Right hindlimb (tissue), 1 donor: ENCODE measurements around the gene PRKN.
"Not testable (repeated sequence)": the region's sequence is repeated elsewhere in the genome, so short reads cannot be mapped to it uniquely, and the experiment has no call there.

ENCODE experiments used
- DNase-seq: peaks from one replicate; pipeline ENCODE4 v3.0.0-alpha.2; 2018

PRKN gene

DNA sequence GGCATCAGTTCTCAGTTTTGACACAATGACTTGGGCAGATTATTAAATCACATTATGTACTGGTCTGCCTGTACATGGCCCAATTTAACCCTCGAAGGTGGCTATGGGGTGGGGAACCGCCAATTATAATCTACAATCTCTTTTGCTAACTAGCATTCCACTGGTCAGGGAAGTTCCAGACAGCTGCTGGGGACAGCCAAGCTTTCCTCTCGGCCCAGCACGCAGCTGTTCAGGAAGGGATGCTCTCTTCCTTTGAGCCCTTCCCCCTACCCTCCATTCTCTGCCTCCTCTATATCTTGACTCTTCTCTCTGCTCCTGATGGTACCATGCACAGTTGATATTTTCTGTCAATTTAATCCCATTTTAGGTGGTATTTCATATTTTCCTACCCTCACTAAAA, 1220.2 kb downstream of the PRKN start:
- DNase-seq: peak; percentile 32

DNA sequence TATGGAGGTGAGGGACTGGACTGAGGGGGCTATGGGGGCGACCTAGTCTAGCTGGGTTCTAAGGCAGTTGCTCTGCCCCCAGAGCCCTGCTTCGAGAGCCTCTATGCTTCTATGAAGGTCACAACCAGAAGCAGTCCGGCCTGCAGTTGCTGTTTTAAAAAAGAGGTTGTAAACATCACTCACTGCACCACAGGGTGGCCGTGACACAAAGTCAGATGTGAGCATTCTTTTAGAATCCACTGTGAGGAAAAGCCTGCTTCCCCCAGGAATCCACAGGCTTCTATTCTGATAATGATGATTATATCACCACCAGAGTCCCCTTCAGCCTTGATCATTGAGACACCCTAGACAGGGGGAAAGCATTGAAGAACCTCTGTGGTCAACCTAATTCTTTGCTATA, 1224.0 kb downstream of the PRKN start:
- DNase-seq: no peak

DNA sequence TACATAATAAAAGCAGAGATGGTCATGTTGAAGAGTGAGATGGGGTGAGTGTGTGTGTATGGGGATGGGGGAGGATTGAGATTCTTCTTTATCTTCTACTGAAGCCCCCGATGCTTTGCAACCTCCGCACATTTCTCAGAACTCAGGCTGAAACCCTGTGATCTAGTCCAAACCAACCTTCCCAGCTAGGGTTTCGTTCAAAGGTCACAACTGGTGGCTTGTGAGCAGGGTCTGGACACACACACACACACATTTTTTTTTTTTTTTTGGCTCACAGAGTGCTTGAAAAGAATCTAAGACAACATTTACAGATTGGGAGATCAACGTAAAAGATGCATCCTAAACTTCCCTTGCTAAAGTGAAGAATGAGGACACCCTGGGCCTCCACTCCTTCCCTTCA, 1228.7 kb downstream of the PRKN start:
- DNase-seq: no peak

DNA sequence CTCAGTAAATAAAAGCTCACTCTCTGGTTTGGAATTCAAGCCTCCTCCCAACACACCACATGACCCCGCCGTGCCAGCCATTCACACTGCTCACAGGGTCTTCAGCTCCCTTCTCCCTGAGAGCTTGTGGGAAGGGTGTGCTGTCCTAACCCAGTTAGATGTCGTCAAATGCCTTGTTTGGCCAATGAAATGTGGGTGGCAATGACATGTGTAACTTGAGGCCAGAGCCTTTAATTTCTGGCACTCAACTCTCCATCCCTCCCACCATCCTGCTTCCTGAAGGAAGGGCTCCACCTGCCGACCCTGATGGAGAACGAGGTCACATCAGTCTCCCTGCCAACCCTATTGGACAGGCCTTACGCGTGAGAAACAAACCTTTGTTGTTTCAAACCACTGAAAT, 1229.2 kb downstream of the PRKN start:
- no peak for DNase-seq

DNA sequence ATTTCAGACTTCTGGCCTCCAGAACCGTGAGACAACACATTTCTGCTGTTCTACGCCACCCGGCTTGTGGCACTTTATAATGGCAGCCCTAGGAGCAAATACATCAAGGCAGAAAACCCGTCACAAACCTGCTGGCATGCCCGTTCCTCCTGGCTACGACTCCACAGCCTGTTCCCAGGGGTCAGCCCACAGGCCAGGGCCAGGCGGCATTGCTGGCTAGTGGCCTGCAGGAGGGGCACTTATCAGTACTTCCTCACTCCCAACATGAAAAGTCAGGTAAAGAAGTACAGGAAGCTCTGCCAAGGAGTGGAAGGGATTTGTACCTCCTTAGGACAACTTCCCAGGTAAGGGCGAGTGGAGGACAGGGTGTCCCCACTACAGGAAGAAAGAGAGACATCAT, 1230.6 kb downstream of the PRKN start:
- no peak for DNase-seq

DNA sequence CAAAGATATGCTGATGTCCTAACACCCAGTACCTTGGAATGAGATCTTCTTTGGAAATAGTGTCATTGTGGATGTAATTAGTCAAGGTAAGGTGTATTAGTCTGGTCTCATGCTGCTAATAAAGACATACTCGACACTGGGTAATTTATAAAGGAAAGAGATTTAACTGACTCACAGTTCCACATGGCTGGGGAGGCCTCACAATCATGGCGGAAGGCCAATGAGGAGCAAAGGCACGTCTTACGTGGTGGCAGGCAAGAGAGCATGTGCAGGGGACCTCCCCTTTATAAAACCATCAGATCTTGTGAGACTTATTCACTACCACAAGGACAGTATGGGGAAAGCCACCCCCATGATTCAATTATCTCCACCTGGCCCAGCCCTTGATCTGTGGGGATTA, 1231.3 kb downstream of the PRKN start:
- DNase-seq: not testable (repeated sequence)

DNA sequence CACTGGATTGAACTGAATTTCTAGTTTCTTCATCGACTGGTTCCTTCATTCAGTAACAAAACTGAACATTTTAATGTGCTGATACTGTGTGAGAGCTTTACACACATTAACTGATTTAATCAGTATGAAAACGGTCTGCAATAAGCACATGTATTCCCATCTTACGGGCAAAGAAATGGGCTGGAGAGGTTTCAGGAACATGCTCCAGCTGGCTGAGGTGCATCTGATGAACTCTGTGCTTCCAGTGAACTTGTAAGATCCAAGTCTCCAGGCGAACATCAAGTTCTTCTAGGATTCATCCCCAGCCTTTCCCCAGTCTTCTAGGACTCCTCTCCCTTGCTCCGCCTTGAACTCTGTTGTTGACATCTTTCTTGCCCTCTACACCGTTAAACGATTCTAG, 1233.0 kb downstream of the PRKN start:
- DNase-seq: no peak

DNA sequence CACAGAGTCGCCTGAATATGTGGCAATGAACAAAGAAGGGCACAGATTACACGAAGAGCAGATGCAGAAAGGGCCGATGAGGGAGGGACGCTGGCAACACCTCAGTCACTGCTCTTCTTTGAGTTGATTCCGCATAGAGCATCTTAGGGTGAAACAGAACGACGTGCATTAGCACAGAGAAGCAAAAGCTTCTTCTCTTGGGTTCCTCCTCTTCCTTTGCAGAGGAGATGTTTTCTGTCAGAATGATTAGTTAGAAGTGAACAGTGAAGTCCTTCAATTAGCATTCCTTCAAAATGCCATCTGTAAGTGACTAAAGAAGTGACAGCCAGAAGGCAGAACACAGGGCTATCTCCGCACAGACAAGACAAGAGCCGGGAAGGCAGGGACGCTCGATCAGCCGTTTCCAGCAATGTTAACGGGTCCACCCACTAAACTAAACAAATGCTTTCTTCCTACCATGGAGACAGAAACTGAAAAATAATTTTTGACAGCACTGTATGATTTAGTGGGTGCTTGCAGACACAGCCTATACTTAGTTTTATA, 1233.9 kb downstream of the PRKN start:
- DNase-seq: no peak

DNA sequence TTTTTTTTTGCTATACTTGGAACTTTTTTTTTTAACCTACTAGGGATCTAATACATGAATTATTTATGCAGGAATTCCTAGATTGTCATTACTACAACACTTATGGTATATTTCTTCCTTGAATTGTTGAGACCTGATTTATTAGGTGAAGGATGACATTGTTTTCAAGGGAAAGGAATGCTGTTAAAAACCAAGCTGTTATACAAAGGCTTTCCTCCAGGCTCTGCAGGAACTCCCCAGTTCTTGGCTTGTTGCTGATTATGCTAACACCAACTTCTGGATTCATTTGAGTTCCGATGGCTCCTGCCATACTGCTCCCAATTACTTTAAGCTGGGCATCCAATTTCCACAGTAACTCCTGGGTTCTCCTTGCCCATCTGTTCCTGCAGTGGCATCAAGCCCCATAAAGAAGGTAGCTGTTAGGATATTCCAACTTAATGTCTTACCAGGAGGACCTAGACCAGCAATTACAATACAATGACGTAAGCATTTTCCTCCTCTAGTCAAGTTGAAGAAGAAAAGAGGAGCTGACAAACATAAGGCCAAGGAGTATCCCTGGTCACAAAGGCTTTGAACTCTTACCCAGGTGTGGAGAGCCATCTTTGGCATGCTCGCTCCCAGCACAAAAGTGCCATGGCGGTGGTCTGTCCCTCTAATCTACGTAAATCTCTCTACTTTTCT, 1237.8 kb downstream of the PRKN start:
- DNase-seq: no peak

DNA sequence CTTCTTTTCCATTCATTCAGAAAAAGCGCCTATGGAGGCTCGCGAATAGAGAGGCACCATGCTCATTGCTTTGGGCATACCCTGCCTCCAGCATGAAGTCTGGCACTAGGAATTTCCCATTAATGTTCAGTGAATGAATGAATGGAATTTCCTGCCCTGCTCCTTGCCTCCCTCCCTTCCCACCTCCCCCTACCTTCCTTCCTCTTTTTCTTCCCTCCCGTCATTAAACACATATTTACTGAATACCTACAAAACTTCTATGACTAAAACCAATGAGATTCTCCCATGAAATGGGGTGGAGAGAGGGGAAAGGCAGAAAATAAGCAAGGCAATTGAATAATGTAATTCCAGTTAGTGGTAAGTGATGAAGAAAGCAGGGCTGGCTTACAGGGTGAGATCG, 1239.9 kb downstream of the PRKN start:
- no peak for DNase-seq

DNA sequence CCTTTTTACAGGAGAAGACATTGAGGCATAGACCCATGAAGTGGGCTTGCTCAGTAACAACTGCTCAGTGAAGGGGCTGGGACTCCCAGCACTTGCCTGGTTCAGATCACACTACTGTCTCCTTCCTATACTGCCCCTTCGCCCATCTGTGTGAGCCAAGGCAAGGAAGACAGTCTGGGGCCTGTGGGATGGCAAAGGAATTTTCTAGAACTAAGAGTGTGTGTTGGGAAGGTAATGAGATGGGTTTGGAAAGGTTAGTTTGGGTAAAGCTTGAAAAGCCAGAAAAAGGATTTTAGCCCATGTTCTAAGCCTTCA, 1240.4 kb downstream of the PRKN start:
- DNase-seq: no peak

DNA sequence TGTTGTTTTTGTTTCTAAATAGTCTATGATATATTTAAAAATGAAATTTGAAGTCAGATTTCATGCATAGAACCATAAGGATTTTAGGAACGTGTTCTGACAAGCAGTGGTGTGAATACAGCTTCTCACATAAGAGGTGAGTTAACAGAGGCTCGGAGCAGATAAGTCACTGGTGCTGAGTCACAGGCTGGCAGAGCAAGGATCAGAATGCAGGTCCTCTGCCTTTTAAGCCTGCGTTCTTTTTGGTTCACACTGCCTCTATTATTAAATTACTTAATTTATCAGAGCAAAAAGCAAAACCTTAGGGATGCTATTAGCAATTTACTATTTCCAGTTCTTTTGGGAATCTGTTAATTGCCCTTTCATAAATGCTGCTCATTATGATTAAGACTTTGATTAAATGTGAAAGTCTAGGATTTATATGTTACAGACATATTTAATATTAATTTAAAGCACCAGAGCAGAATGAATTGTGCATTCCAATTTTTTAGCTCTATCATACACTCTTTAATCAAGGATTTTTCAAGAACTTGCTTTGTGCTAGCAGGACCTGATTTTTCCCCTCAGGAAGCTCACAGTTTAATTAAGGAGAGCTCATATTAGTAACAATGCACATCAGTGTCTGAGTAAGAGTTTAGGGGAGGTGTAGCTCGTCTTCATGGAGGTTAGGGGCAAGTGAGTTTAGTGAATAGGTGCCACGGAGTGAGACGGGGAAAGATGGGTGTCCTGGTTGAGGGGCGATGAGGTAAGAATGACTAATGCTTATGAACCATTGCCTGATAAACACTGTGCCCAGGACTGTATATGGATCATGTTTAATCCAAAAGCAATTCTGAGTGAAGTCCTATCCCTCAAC, 1241.0 kb downstream of the PRKN start:
- DNase-seq: no peak

DNA sequence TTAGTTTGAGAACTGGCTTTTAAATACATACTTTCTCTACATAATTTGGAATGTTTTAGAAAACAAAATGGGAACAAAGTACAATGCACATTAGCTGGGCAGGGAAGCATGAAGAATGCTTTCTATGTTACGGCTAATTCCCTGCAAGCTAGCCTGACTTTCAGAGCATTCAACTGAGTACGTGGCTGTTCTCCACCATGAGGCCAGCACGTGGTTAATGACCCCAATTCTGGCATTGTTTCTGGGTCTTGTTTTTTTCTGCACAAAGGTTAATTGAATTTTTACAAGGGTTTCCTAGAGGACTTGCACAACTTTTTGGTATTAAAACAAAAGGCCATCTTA, 1245.1 kb downstream of the PRKN start:
- no peak for DNase-seq

DNA sequence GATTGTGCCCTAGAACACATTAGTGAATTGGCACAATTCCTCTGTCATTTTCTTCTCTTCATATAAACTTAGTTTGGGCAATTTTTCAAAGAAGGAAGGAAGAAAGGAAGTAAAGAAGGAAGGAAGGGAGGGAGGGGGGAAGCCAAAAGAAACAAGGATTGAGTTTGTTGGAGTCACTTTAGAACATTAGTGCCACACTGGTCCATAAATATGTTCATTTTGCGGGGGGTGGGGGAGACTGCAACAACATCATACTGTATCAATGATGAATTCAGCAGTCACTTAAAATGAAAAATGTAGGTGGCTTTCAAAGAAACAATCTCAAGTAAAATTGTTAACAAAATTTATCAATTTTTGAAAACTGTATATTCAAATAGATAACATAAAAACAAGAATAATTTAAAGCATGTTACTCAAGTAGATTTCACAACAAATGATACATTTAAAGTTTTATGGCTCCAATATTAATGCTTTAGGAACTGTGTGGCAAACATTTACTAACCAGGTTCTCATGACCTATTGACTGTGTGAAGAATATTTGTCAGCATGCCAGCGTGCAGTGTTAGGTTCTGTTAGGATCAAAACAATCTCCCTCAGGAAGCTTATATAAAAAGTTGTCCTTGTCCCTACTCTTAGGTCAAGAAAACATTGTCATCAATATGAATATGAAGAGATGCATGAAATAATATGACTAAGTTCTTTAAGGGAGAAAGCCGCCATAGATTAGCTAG, 1245.6 kb downstream of the PRKN start:
- no peak for DNase-seq

DNA sequence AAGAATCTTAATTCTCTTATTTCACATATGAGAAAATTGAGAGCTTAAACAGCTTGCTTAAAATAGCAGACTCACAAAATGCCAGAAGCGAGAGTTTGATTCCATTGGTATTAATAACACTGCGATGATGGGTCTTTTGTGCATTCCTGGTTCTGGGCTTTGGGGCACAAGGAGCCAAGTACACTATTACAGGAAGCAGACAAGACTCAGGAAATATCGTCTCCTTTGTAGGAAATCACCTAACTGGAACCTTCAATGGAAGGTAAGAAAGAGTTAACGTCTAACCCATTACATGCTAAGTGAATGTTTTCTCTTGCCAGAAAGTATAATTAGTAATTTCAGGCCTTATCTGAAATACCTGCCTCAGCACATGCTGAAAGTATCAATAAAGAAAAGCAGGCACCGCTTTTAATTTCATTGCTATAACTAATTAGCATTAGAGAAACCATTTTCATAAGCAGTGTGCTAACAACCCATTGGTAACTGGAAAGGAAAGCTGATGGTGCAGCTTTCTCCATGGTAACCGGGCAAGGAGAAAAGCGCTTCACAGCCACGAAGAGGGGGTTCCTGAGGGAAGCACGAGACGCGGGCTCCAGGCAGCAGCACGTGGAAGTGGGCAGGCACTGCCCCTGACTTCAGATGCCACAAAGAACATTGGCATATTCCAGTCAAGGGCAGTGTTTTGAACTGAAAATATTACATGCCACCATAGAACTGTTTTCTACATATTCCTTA, 1247.0 kb downstream of the PRKN start:
- DNase-seq: no peak

DNA sequence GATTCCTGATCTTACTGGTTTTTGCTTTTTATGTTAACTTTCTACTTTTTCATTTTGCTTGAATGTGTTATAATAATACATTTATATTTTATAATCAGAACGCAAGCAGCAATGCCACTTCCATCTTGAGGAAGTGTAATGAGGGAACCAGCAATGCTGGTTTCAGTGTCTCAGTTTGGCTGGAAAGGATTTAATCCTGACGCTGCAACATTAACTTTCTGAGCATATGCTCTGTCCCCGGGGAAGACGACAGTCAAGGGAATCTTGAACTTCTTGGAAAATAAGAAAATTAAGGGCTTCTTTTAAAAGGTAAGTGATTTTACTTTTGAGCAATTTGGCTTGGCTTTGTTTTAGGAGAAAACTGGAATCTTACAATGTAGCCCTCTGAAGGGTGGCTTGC, 1248.2 kb downstream of the PRKN start:
- DNase-seq: no peak

DNA sequence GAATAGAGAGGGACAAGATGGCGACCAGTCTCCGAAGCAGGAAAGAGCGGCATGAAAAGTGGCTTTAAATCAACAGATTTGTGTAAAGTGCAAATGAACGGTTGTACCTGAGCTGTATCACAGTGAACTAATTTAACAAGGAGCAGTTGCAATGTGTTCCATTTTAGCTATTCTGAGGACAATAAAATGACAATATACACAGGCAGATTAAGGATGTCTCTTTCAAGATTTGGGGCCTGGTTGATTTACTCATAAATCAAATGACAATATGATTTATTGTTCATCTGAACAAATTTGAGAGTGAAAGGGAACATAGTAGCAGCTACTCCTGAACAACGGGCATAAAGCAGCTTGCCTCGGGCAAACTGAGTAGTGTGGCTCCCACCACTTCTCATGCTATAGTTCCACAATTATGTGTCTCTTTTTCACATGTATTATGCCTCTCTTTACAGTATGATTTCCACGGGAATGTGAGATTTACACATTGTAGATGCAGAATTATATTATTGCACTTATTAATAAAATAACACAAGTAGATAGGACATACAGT, 1249.6 kb downstream of the PRKN start:
- no peak for DNase-seq

DNA sequence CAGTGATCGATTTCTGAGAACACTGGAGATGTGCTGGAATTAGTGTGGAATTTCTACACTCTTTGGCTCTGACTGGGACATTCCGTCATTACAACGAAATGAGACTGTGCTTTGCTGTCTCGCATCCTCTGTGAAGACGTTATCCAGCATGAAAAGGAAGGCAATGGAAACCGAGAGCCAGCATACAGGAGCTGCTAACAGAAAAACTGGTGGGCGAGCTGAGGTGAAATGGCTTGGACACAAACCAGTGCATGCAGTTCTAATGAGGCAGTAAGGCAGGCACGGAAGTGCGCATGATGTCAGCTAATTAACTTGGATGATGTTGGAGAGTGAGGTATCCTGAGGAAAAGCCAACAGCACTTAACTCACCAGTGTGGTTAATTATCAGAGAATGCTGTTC, 1250.9 kb downstream of the PRKN start:
- peak; percentile 44 for DNase-seq

DNA sequence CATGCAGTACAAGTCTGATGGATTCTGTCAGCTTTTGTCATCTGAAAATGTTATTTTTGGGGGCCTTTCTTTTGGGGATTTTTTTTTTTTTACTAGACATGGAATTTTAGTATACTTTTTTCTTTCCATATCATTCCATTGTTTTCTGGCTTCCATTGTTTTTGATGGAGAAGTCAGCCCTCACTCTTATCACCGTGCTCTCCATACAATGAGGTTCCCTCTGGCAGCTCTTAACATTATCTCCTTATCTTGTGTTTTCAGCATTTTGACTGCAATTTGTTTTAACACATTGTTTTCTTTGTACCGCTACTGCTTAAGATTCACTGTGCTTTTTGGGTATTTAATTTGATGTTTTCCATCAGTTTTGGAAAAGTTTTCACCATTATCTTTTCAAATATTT, 1262.2 kb downstream of the PRKN start:
- DNase-seq: no peak

DNA sequence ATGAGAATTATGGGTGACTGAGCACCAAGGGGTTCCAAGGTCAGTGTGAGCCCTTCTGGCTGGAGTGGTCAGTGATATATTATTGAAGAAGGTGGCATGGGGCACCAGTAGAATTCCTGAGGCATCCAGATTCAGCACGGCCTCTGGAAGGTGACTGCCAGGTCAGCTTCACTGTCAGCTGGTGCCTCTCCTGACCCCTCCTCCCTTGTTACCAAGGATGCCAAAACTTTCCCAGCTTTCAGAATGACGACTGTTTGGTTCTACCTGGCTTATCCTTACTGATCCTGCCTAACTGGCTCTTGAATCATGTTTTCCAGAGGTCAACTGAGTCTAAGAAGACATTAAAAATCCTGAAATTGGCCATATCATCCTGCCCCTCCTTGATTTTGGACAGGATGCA, 1264.5 kb downstream of the PRKN start:
- no peak for DNase-seq

DNA sequence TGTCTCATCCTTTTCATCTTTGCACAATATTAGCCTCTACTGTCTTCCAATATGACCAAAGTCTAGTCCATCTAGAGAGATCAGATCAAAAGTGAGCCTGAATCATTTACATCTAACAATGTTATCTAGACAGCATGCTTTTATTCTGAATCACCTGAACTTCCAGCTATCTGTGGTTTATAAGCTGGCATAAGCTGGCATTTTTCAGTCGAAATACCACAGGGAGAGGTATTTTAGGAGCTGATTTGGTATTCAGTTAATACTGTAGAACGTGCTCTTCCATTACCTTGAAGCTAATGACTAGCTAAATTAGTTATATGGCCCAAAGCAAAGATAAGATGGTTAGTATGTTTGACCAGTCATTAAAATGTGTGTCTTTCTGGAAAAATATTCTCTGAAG, 1265.4 kb downstream of the PRKN start:
- no peak for DNase-seq

DNA sequence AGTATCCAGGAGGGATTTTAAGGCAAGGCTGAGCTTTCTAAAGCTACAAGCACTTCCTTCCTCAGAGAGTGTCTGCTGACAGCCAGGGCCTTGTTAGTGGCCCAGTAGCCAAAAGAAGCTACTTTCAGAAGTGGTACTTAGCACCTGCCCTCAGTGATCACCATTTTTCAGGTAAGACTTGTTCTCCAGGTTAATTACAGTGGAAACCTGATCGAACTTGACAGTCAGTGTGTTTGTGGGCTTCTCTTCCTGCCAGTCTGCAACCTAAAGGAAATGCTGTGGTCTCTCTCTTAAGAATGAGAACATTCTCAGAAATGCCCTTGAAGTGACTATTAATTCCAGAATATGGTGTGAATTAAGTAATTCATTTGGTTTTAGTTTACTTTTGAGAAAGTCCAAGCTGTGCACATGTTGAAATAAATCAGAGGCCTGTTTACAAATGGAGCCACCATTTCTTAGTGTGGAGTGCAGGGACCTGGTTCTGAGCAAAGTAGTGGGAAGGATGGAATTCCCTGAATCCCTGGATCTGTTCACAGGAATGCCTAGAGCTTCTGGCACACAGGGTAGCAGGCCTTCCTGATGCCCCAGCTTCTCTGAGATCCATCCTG, 1268.5 kb downstream of the PRKN start:
- no peak for DNase-seq
